ENCODE results near the gene AHI1. TPM values are rescaled to one million over a fixed set of nuclear protein-coding genes. Genes with fewer than 3 reads are reported as not detected.

Gene AHI1
- total and polyA plus RNA-seq, 2 of the 13 experiments (the other 11 are each of a cell fraction or from before 2014, with no cell fraction given), result 7.2 to 18.6 TPM

DNA sequence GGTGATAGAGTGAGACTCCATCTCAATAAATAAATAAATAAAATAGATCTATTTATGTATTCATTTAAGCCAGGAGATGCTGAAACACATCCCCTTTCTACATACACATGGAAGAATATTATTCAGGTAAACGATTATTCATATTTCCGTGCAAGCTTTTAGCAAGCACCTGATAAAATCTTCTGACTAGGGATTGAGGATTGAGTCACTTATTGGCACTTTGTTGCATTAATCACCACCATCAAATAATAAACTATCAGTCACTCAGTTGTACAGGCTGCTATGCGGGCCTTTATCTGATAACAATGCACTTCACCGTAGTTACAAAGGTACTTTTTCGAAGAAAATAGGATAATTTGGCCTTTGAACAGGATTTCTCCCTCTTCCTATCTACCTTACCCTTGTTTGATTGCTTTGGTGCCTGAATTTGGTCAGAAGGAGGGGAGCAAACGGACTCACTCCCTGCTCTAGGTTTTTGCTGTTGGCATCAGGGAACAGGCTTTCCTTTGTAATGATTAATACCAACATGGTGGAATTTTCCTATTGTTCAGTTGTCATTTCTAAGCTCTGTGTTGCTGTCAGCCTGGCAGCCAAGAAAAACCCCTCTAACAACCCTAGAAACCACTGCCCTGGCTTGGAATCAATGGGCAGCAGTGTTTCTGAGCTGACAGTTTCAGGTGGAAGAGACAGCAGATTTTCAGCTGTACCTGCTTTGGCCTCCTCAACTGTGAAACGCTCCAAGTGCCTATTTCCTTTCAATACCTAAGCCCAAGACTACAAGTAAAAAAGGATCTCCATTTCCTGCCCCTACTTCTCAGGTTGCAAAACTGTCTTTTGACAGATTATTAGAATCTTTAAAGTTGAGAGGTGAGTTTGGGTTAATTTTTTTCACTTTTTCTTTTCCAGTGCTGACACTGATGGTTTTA, 253.4 kb downstream of the AHI1 start (continued):
- TF ChIP-seq, protein P1, sequence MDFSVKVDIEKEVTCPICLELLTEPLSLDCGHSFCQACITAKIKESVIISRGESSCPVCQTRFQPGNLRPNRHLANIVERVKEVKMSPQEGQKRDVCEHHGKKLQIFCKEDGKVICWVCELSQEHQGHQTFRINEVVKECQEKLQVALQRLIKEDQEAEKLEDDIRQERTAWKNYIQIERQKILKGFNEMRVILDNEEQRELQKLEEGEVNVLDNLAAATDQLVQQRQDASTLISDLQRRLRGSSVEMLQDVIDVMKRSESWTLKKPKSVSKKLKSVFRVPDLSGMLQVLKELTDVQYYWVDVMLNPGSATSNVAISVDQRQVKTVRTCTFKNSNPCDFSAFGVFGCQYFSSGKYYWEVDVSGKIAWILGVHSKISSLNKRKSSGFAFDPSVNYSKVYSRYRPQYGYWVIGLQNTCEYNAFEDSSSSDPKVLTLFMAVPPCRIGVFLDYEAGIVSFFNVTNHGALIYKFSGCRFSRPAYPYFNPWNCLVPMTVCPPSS (IDR thresholded peaks at IDR 0.05), result no peak
- TF ChIP-seq ZNF781 (CRISPR knock-in tag; IDR thresholded peaks at IDR 0.05; ENCODE audit: borderline replicate concordance, not compliant biosample characterization), result no peak
- TF ChIP-seq GFI1 (CRISPR knock-in tag; IDR thresholded peaks at IDR 0.05; ENCODE audit: borderline replicate concordance), result no peak
- TF ChIP-seq ZMAT3 (CRISPR knock-in tag; conservative IDR thresholded peaks at IDR 0.05), result no peak
- TF ChIP-seq, protein P2, sequence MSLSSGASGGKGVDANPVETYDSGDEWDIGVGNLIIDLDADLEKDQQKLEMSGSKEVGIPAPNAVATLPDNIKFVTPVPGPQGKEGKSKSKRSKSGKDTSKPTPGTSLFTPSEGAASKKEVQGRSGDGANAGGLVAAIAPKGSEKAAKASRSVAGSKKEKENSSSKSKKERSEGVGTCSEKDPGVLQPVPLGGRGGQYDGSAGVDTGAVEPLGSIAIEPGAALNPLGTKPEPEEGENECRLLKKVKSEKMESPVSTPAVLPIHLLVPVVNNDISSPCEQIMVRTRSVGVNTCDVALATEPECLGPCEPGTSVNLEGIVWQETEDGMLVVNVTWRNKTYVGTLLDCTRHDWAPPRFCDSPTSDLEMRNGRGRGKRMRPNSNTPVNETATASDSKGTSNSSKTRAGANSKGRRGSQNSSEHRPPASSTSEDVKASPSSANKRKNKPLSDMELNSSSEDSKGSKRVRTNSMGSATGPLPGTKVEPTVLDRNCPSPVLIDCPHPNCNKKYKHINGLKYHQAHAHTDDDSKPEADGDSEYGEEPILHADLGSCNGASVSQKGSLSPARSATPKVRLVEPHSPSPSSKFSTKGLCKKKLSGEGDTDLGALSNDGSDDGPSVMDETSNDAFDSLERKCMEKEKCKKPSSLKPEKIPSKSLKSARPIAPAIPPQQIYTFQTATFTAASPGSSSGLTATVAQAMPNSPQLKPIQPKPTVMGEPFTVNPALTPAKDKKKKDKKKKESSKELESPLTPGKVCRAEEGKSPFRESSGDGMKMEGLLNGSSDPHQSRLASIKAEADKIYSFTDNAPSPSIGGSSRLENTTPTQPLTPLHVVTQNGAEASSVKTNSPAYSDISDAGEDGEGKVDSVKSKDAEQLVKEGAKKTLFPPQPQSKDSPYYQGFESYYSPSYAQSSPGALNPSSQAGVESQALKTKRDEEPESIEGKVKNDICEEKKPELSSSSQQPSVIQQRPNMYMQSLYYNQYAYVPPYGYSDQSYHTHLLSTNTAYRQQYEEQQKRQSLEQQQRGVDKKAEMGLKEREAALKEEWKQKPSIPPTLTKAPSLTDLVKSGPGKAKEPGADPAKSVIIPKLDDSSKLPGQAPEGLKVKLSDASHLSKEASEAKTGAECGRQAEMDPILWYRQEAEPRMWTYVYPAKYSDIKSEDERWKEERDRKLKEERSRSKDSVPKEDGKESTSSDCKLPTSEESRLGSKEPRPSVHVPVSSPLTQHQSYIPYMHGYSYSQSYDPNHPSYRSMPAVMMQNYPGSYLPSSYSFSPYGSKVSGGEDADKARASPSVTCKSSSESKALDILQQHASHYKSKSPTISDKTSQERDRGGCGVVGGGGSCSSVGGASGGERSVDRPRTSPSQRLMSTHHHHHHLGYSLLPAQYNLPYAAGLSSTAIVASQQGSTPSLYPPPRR (CRISPR knock-in tag; IDR thresholded peaks at IDR 0.05; ENCODE audit: borderline replicate concordance), result no peak
- no peak for TF ChIP-seq POLR2G (IDR thresholded peaks at IDR 0.05; ENCODE audit: low read depth, low read length)
- TF ChIP-seq ZNF17 (CRISPR knock-in tag; IDR thresholded peaks at IDR 0.05), result no peak
- no peak for TF ChIP-seq CBFB (CRISPR knock-in tag; IDR thresholded peaks at IDR 0.05)
- TF ChIP-seq CREB1 (IDR thresholded peaks at IDR 0.05), result no peak
- no peak for TF ChIP-seq CREB1 (CRISPR knock-in tag; IDR thresholded peaks at IDR 0.05)
- no peak for TF ChIP-seq ATF3 (CRISPR knock-in tag; IDR thresholded peaks at IDR 0.05)
